GM23338 (cell line): ENCODE results near the gene STX8.

Experiments used
- CREB1 ChIP-seq: fragments of 250-450 bp; sonication (Bioruptor Pico); IDR thresholded peaks from 2 replicates; pipeline ENCODE4 v1.5.0; 2020; ENCODE audit warnings: low read depth, mild to moderate bottlenecking, moderate library complexity
- CTCF ChIP-seq, 2 experiments: fragments of 200-600 bp in 1 of 2; sonication (generic) in 1 of 2; conservative IDR thresholded peaks; 2 replicates each; pipeline versions ENCODE4 v1.5.1 to v1.6.1; 2016 to 2017; ENCODE audit warnings: antibody characterized with exemption in 2 of 2, low read depth in 2 of 2, mild to moderate bottlenecking in 2 of 2, moderate library complexity in 1 of 2
- ETS1 ChIP-seq: IDR thresholded peaks from 2 replicates; pipeline ENCODE4 v1.6.1; 2016; ENCODE audit warnings: antibody characterized with exemption
- EZH2 ChIP-seq: fragments of 200-600 bp; sonication (generic); IDR thresholded peaks from one replicate; pipeline ENCODE4 v1.8.0; 2017; ENCODE audit warnings: antibody characterized with exemption, mild to moderate bottlenecking, low read depth; ENCODE audit not compliant: unreplicated experiment
- EZH2phosphoT487 ChIP-seq: fragments of 200-600 bp; sonication (generic); IDR thresholded peaks from one replicate; pipeline ENCODE4 v1.8.1; 2018; ENCODE audit warnings: antibody characterized with exemption; ENCODE audit not compliant: unreplicated experiment
- JUNB ChIP-seq: IDR thresholded peaks from one replicate; pipeline ENCODE4 v1.6.1; 2016; ENCODE audit warnings: antibody characterized with exemption; ENCODE audit not compliant: unreplicated experiment
- NANOG ChIP-seq: IDR thresholded peaks from 2 replicates; pipeline ENCODE4 v1.6.1; 2016; ENCODE audit warnings: antibody characterized with exemption, borderline replicate concordance
- POLR2AphosphoS5 ChIP-seq: IDR thresholded peaks from 2 replicates; pipeline ENCODE4 v1.6.1; 2016; ENCODE audit warnings: antibody characterized with exemption, low read depth
- REST ChIP-seq: IDR thresholded peaks from one replicate; pipeline ENCODE4 v1.6.1; 2018; ENCODE audit warnings: antibody characterized with exemption; ENCODE audit not compliant: unreplicated experiment
- STAT1 ChIP-seq: IDR thresholded peaks from one replicate; pipeline ENCODE4 v1.6.1; 2016; ENCODE audit warnings: antibody characterized with exemption; ENCODE audit not compliant: unreplicated experiment
- ZNF331 ChIP-seq: fragments of 250-450 bp; sonication (Bioruptor Pico); IDR thresholded peaks from 2 replicates; pipeline ENCODE4 v1.5.0; 2020; ENCODE audit warnings: low read depth, mild to moderate bottlenecking, moderate library complexity

DNA sequence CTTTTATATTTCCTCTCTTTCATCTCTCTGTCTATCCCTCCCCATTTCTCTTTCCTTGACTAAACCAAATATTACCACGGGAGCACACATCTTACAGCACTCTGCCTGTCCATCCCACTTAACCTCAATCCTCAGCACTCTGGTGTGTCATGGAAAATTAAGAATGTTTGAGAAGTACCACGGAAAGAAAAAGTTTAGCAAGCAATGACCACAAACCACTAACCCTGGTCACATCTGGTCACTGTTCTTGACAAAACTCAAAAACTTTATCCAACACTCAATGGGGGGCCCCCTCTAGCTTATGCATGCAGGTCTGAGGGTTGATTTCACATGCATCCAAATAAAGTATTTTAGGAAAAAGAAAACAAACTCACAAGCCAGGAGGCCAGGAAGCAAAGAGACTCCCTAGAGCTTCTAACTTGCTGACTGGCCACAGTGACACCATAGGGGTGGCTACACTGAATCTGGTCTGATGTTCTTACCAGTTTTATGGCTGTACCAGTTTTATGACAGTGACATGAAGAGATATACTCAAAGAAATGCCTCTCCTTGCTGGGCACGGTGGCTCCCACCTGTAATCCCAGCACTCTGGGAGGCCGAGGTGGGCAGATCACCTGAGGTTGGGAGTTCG lies 229.2 kb downstream of the STX8 start:
- TF ChIP-seq CTCF (conservative IDR thresholded peaks at IDR 0.05; ENCODE audit: low read depth in 2 of 2) (no peak), POLR2AphosphoS5 (no peak), EZH2 (no peak), EZH2phosphoT487 (no peak), ETS1 (no peak), REST (no peak), ZNF331 (no peak), JUNB (no peak), STAT1 (no peak), CREB1 (CRISPR knock-in tag) (no peak), NANOG (no peak)
